ENCODE data around the gene RCN2. TPM values are rescaled to one million over a fixed set of nuclear protein-coding genes. Genes with fewer than 3 reads are reported as not detected.
"Not testable (repeated sequence)": the region's sequence is repeated elsewhere in the genome, so short reads cannot be mapped to it uniquely, and the experiment has no call there.

The RCN2 gene
- total RNA-seq, 2 donors from 2014 or later: 20.9 to 26.7 TPM

DNA sequence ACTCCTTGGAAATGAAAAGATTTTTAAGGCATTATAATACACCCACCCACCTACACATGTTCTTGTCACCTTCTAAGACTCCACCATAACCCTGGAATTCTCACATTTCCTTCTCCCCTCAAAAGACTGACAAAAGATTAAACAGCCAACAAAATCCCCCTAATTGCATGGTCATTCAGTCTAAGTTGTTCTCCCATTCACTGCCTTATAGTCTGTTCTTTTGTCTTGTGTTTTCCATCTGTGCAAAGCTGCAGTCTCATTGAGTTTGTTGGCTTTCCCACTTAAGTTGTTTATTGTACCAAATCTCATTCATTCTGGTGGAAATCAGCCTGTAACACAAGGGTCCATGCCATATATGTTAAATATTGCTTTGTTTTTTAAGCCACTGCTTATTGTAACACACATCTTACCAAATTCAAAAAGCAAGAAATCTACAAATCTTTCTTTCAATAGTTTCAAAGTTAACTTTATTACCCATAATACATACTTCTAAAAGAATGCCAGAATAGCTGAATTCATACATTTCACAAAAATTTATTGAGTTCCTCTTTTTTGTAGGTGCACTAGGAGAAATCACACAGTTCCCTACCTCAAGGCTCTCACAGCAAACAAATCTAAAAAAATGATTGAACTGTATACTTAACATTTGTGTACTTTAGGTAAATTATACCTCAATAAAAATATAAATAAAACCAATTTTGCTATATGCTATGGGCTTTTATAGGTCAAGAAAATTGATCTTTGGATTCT, 2.4 kb upstream of the RCN2 start:
- intact Hi-C loops (cut with DNase I): no loop called here
- DNase-seq (no peak), ATAC-seq (no peak)

DNA sequence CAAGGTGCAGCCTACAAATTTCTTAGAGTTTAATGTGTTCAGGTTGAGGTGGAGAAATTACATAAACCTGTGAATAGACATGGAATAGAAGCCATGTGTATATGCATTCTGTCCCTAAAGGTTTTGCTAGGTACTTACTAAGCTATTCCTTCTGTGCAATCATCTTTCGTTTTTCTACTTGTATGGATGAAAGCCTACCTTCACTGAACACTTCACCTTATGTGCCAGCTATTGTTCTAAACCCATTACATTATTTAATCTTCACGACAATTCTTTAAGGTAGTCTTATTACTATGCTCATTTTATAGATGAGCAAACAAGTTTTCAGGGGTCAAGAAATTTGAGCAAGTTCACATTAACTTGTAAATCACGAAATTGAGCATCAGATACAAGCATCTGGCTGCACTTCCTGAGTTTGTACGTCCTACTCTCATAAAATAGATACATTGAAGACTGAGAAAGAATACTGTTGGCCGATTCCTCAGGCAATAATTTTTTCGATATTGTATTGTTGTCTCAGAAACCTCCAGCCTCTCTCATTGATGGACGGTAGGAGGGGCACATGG, 635 bp upstream of the RCN2 start:
- intact Hi-C loops (cut with DNase I): no loop called here

DNA sequence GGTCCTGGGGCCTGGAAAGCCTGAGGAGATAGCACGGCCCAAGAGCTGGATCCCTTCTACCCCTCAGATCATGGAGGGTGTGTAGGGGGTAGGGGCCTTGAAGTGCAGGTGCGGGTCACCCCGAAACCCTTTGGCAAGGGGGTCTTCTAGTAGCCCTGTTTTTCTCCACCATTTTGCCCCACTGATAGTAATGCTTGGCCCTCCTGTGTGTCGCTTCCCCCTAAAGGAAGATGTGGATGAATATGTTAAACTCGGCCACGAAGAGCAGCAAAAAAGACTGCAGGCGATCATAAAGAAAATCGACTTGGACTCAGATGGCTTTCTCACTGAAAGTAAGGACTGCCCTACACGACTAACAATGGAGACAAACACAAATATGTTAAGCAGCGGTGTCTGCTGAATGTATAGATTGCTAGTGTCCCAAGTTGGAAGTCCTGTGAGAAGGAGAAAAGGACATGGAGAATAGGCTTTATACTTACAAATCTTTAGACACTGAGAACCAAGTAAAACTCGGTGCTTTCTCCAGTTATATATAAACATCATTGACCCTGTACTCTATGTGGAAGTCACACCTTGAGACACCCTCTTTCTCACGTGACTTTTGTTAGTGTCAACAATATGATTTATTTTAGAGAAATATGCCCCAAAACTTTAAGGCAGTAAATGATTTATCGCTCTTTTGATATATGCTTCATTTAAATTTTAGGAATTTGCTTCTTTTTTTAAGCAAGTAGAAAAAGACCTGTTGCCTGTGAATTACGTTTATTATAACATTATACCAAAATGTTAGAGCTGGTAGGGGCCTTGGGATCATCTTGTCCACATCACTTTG, 802 bp downstream of the RCN2 start:
- intact Hi-C loops (cut with DNase I): no loop called here
- DNase-seq (no peak), ATAC-seq (no peak)

More for the DNA sequence above, 635 bp upstream of the RCN2 start:
- DNase-seq (no peak), ATAC-seq (no peak)

DNA sequence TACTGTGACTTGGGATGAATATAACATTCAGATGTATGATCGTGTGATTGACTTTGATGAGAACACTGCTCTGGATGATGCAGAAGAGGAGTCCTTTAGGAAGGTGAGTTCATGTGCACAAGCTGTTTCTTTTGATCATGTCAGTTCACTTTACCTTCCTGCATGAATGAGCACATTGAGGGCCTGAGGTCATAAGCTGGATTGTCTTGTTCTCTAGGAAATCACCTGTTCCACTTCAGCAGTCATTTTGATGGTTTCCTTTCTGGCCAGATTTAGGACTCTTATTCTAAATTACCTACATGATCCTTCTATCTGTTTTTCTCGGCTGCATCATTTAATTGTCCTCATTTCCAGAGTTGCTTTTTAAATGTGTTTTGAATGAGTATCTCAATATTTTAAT, 4.1 kb downstream of the RCN2 start:
- ATAC-seq (no peak), DNase-seq (no peak)
- intact Hi-C loops (cut with DNase I): no loop called here

DNA sequence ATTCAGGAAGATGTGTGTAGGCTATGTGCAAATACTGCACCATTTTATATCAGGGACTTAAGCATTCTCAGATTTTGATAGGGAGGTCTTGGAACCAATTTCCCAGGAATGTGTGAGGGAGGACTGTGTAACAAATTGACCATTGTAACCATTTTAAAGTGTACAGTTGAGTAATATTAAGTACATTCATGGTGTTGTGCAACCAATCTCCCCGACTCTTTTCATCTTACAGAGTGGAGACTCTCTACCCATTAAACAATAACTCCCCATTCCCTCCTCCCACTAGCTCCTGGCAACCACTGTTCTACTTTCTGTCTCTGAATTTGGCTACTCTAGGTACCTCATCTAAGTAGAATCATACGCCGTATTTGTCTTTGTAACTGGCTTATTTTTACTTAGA, 5.1 kb downstream of the RCN2 start:
- DNase-seq: no peak
- ATAC-seq: no peak
- intact Hi-C loops (cut with DNase I): no loop called here

DNA sequence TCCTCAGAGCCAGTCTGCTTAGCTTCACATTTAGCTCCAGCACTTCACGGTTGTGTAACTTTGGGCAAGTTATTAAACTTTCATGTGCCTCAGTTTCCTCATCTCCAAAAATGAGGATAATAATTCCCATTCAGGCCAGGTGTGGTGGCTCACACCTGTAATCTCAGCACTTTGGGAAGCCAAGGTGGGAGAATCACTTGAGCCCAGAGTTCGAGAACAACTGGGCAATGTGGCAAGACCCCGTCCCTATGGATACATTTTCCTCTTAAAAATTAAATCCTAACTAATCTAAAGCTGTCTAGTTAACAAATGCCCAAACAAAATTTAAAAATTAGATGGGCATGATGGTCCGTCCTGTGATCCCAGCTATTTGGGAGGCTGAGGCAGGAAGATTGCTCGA, 7.2 kb downstream of the RCN2 start:
- DNase-seq (no peak), ATAC-seq (no peak)
- intact Hi-C loops (cut with DNase I): no loop called here

DNA sequence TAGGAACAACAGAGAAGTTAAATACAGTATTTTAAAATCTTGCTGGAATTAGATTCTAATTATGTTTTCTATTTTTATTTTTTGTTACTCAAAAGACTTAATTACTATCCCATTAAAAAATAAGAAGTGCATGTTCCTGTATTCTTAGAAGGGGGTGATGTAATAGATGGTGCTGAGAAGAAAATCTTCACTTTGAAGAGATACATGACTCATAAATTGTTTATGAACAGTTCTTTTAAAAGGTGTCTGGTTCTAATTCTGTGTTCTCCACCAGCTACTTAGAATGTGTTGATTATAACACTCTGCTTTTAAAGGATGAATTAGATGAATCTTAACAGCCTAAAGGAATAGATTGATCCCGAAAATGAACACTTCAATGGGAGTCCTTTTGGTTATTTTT, 8.2 kb downstream of the RCN2 start:
- intact Hi-C loops (cut with DNase I): no loop called here
- no peak for DNase-seq
- no peak for ATAC-seq

DNA sequence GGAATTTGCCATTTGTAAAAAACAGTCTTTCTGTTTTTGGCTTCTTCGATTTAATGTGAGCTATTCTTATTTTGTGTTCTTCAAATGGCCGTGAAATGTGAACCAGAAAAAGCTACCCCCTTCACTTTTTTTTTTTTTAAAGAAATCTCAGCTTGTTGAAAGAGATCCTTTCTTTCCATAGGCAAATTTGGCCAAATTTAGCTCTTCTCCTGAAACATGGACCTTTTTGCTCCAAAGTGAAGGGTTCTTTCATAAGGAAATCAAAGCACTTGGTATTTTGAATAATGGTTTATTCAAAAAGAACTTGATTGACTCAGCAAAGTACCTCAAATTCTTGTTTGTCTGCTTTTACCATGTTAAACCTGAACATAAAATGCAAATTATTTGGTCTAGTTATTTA, 10.1 kb downstream of the RCN2 start:
- intact Hi-C loops (cut with DNase I): no loop called here
- ATAC-seq: no peak
- no peak for DNase-seq

DNA sequence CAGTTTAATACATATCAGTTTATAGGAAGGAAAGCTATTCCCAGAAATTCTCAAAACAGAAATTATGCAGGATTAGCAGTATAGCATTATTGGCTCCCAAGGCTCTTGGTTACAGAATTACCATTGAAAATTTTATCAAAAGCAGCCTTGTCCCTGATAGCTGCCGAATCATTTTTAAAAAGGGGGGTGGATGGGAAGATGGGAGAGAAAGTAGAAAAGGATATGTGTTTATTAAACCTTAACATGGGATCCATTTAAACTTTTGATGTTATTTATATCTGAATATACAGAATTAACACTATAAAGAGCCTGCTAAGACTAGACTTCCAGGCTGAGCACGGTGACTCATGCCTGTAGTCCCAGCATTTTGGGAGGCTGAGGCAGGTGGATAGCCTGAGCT, 10.8 kb downstream of the RCN2 start:
- DNase-seq (no peak), ATAC-seq (no peak)
- intact Hi-C loops (cut with DNase I): no loop called here

DNA sequence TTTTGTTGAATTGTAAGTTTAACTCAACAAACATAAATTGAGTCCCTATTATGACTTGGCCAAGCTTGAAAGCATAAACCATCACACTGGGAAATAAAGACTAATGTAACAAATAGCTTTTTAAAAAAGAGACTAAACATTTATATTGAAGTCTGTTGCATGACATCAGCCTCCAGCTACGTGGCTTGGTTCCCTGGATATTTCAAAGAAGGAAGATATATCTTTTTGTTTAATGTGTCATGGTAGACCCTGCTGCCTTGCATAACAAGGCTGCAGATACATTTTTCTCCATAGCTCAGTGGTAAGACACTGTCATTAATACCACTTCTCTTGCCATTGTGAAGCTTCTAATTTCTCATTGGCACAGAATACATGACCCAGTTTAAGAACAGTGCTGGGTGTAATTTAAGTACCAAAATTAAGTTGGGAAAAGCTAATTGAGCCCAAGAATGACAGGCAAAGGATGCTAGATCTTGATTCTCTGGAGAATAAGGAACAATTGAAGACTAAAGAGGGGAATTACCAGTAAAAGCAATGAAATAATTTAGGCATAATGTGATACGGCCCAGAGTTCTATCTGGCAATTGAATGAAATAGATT, 14.0 kb downstream of the RCN2 start:
- DNase-seq (no peak), ATAC-seq (no peak)
- intact Hi-C loops (cut with DNase I): no loop called here

DNA sequence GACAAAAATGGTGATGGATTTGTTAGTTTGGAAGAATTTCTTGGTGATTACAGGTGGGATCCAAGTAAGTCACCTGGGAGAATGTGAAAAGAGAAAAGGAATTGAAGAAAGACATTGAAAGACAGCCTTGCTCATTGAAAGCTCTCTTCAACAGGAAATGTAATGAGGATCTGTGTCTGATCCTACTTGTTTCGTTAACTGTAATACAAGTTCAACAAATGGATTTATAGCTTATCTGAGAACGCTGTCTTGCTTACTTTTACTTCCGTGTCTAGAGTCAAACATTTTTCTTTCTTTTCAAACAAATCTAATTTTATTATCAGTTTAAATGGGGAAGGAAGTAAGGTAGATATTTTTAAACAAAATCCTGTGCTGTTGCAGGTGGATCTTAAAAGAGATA, 15.9 kb downstream of the RCN2 start:
- no peak for DNase-seq
- intact Hi-C loops (cut with DNase I): no loop called here
- ATAC-seq: no peak

DNA sequence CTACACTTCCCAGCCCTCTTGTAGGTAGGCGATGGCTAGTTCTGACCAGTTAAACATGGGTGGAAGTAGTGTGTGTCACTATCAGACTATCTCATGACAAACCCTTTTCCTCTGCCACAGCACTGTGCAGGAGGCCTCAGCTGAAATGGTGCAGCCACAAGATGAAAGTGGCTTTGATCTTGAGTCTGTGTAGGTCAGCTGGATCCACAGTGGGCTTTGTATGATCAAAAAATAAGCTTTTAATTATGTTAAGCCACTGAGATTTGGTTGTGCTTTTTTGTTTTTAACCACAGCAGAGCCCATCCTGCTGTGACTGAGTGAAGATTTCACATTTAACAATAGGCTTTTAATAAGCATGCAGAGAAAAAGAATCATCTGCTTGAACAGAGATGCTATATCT, 19.7 kb downstream of the RCN2 start:
- intact Hi-C loops (cut with DNase I): no loop called here
- no peak for DNase-seq

DNA sequence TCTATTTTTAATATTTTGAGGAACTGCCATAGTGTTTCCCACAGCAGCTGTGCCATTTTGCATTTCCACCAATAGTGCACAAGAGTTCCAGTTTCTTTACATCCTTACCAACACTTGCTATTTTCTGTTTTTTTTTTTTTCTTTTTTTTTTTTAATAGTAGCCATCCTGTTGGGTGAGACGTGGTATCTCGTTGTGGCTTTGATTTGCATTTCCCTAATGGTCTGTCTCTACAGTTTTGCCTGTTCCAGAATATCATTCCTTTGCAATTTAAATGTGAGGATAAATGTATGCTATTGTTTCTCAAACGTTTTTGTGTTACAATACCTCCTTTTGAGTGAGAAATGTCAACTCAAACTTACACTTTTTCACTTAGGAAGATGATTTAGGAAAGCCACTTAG, 22.4 kb downstream of the RCN2 start:
- ATAC-seq (no peak), DNase-seq (no peak)
- intact Hi-C loops (cut with DNase I): no loop called here

More for the DNA sequence above, 19.7 kb downstream of the RCN2 start:
- no peak for ATAC-seq

DNA sequence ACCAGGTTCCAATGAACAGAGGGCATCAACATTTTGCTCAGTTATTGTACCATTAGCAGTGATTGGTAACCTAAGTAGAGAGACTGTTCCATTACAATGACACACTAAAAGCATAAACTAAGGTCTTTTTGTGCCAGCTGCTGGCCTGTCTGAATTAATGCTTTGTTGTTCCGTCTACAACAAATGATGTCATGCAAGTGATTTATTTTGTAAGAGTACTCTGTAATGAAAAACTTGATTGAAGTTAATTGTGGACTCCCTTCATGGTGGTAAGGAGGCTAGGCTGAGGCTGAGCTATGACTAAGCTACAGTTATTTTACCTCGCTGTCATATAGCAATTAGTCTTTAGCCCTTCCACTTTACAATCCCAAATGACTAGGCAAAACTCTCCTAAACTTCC, 23.2 kb downstream of the RCN2 start:
- intact Hi-C loops (cut with DNase I): no loop called here
- DNase-seq: no peak

DNA sequence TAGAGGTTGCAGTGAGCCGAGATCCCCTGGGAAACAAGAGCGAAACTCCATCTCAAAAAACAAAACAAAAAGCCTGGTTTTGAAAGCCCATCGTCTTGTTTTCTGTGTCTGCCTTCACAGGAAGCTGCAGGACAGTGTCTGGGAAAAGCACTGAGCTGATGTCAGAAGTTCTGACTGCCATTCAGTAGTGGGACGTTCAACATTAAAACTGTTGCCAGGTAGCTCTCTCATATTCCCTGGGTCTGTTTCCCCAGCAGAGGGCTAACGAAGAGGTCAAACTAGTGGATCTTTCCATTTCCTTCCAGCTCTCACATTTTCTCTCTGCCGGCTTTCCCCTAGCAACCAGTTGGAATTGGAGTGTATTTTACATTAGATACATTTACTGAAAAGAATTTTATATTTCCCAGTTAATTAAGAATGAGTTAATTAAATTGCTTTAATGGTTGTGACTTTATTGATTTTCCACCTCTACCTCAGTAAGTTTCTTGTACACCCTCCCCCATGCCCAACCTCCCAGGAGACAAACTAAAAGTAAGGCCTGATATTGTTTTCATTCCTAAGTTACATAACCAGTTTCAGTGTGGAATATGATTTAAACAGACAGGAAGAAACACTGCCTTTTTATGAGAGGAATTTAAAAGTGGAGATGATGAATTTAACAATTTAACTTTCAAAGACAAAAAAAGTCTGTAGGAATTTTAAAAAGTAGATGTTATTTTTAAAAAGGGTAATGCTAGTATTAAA, 29.9 kb downstream of the RCN2 start:
- ATAC-seq (peak in 1 of 2 donors; percentile 17), DNase-seq (no peak)
- intact Hi-C loops (cut with DNase I): no loop called here

More for the DNA sequence above, 23.2 kb downstream of the RCN2 start:
- no peak for ATAC-seq

DNA sequence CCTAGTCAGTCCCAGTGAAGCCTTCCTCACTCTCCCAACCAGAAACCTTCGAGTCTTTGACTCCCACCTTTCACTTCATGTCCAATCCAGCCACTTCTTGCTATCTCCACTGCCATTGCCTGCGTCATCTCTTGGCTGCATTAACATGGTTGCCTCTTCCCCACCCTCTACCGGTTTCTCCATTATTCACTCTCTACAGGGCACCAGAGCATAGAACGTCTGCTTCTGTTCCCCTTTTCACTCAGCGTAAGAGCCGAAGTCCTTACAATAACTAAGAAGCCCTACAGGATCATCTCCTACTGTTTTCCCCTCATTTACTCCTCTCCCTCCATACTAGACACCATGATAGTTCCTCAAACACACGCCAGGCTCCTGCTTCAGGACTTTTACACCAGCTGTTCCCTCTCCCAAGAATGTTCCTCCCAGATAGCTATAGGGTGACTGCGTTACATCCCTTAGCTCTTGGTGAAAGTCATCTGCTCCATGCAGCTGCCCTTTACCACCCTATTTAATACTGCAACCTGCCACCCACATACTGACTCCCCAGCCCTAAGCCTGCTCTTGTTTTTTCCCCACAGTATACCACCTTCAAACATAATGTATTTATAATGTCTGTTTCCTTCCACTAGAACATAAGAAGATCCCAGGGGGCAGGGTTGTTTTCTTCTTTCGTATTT, 30.9 kb downstream of the RCN2 start:
- intact Hi-C loops (cut with DNase I): no loop called here
- no peak for ATAC-seq
- no peak for DNase-seq

DNA sequence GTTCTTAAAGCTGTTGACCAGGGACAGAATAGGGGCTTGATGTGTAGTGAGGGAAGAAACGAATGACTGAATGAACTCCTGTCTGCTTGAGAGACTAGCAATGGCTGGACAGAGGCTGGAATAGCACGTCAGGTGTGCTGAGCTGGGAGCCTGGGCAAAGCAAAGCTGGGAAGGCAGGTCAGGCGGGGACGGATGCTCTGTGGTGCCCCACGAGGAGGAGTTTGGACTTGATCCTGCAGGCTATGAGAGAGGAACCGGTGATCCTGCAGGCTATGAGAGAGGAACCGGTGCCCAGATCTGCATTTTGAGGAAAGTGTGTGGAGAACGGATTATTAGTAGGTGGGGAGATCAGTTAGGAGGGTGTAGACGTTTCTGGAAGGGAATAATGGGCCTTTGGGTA, 32.0 kb downstream of the RCN2 start:
- ATAC-seq (peak in 1 of 2 donors; percentile 69), DNase-seq (no peak)
- intact Hi-C loops (cut with DNase I): no loop called here

DNA sequence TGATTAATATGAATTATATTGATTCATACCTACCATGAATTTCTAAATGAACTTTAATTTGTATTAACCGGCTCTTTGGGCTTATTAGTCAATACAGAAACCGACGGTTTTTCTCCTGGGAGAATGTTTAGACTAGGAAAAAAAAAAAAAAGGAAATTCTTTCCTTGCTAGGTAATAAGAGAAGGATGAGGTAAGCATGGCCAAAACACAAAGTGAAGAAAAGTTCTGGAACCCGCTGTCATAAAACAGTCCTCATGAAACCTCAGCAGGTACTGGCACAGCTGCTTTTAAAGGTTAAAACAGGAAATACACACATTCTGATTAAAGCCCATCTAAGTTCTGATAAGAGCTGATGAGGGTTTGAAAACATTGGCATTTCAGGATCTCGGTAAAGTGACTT, 32.6 kb downstream of the RCN2 start:
- no peak for DNase-seq
- intact Hi-C loops (cut with DNase I): no loop called here
- ATAC-seq: peak in 1 of 2 donors; percentile 26

DNA sequence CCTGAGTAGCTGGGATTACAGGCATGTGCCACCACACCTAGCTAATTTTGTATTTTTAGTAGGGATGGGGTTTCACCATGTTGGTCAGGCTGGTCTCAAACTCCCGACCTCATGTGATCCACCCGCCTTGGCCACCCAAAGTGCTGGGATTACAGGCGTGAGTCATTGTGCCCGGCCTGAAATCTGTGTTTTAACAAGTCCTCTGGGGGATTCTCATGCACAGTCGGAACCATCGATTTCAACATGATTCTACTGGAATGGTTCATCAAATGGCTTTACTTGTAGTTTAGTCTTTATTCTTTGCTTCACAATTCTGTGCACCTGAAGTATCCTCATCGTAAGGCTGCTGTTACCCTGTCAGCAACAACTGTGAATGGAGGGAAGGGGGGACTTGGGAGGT, 34.5 kb downstream of the RCN2 start:
- not testable (repeated sequence) for DNase-seq, ATAC-seq

More for the DNA sequence above, 34.5 kb downstream of the RCN2 start:
- intact Hi-C loops (cut with DNase I): not testable (repeated sequence)
